Measurements from ENCODE around the gene SETD4.

DNA sequence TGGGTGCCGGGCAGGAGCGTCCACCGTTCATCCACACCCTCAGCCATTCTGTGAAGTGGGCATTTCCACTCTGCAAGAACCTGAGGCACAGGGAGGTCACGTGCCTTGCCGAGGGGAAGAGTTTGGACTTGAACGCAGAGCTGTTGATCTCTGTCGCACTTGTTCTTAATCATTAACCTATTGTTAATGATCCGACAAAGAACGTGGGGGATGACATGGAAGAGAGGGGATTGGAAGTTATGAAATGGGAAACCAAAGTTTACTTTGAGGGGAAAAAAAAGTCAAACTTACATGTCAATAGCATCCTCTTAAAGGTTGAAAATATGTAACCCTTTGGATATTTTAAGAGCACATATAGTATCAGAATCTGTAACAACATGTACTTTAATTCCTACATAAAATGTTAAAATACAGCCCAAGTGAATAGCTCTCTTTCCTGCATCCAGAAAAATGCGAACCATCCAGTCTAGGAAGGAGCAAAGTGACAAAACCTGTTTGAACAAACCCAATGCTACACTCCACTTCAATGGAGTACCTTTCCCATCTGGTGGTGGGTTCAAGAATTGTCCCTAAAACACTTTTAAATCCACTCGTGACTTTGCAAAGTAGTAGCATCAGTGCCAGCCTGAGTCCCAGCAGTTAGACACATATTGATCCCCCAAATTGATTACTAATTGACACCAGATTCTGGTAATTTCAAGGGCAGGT is 75.5 kb downstream of the SETD4 start:
- TF ChIP-seq EZH2phosphoT487 (IDR thresholded peaks at IDR 0.05; ENCODE audit: low read length): no peak
- TF ChIP-seq, protein P1, sequence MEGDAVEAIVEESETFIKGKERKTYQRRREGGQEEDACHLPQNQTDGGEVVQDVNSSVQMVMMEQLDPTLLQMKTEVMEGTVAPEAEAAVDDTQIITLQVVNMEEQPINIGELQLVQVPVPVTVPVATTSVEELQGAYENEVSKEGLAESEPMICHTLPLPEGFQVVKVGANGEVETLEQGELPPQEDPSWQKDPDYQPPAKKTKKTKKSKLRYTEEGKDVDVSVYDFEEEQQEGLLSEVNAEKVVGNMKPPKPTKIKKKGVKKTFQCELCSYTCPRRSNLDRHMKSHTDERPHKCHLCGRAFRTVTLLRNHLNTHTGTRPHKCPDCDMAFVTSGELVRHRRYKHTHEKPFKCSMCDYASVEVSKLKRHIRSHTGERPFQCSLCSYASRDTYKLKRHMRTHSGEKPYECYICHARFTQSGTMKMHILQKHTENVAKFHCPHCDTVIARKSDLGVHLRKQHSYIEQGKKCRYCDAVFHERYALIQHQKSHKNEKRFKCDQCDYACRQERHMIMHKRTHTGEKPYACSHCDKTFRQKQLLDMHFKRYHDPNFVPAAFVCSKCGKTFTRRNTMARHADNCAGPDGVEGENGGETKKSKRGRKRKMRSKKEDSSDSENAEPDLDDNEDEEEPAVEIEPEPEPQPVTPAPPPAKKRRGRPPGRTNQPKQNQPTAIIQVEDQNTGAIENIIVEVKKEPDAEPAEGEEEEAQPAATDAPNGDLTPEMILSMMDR (IDR thresholded peaks at IDR 0.05; ENCODE audit: low read length): no peak
